ENCODE data around the gene SAMD14. TPM values are rescaled to one million over a fixed set of nuclear protein-coding genes. Genes with fewer than 3 reads are reported as not detected.

The SAMD14 gene
- total and polyA plus RNA-seq, 2 donors (not counting 1 experiment from before 2014, with no cell fraction given): 2.1 to 3.8 TPM

- H4K20me1 ChIP-seq (ENCODE audit: control insufficient read depth, extremely low read depth, insufficient read depth, low read length): no peaks in the 10 kb centered on the region
- H2AFZ ChIP-seq (ENCODE audit: low read length): no peak overlapping the region
- peaks cover 30% of the 10 kb centered on the region for H3K4me1 ChIP-seq (ENCODE audit: control insufficient read depth, extremely low read depth, insufficient read depth, low read length)
- H3K27me3 ChIP-seq (ENCODE audit: control insufficient read depth, insufficient read depth, low read length): no peaks in the 10 kb centered on the region
- no peak overlapping the region for H3K4me2 ChIP-seq (ENCODE audit: extremely low read depth, insufficient read depth, low read length)
- H3K36me3 ChIP-seq (ENCODE audit: control insufficient read depth, insufficient read depth, low read length): peaks cover 4% of the 10 kb centered on the region
- H3K9ac ChIP-seq (ENCODE audit: insufficient read depth, low read length): no peak overlapping the region
- H3K79me2 ChIP-seq (ENCODE audit: control insufficient read depth, insufficient read depth, low read length): no peaks in the 10 kb centered on the region
- H3K9me3 ChIP-seq (ENCODE audit: control insufficient read depth, insufficient read depth, low read depth, low read length): no peaks in the 10 kb centered on the region
- TF ChIP-seq EZH2 (IDR thresholded peaks at IDR 0.05; ENCODE audit: low read length, missing control alignments) (no peak), CTCF (conservative IDR thresholded peaks at IDR 0.05 in 1 of 2, IDR thresholded peaks at IDR 0.05 in 1 of 2; ENCODE audit: low read depth in 1 of 2, low read length in 2 of 2) (no peak)
- H3K27ac ChIP-seq (ENCODE audit: insufficient read depth, low read length): peak overlapping the region; percentile 92
- DNase-seq (ENCODE audit: low read depth in 2 of 2): peak in 1 of 2 donors; percentile 33
- H3K4me3 ChIP-seq (replicated peaks in 1 of 4; ENCODE audit: control extremely low read depth in 1 of 4, insufficient read depth in 1 of 4, low read depth in 3 of 4, low read length in 4 of 4): no peak overlapping the region
Observed at GRCh38 chr17:50176559-50177357, 46.8 kb upstream of the SAMD14 start.

GRCh38 chr17:50175035-50175807, 45.3 kb upstream of the SAMD14 start:
- TF ChIP-seq EZH2 (IDR thresholded peaks at IDR 0.05; ENCODE audit: low read length, missing control alignments) (no peak), CTCF (conservative IDR thresholded peaks at IDR 0.05 in 1 of 2, IDR thresholded peaks at IDR 0.05 in 1 of 2; ENCODE audit: low read depth in 1 of 2, low read length in 2 of 2) (no peak)
- H4K20me1 ChIP-seq (ENCODE audit: control insufficient read depth, extremely low read depth, insufficient read depth, low read length): no peaks in the 10 kb centered on the region
- H3K9ac ChIP-seq (ENCODE audit: insufficient read depth, low read length): no peak overlapping the region
- peak in 1 of 2 donors; percentile 40 for DNase-seq (ENCODE audit: low read depth in 2 of 2)
- H3K9me3 ChIP-seq (ENCODE audit: control insufficient read depth, insufficient read depth, low read depth, low read length): no peaks in the 10 kb centered on the region
- H3K4me2 ChIP-seq (ENCODE audit: extremely low read depth, insufficient read depth, low read length): no peak overlapping the region
- no peaks in the 10 kb centered on the region for H3K27me3 ChIP-seq (ENCODE audit: control insufficient read depth, insufficient read depth, low read length)
- H3K27ac ChIP-seq (ENCODE audit: insufficient read depth, low read length): no peak overlapping the region
- peaks cover 2% of the 10 kb centered on the region for H3K36me3 ChIP-seq (ENCODE audit: control insufficient read depth, insufficient read depth, low read length)
- H3K79me2 ChIP-seq (ENCODE audit: control insufficient read depth, insufficient read depth, low read length): no peaks in the 10 kb centered on the region
- no peak overlapping the region for H2AFZ ChIP-seq (ENCODE audit: low read length)
- H3K4me1 ChIP-seq (ENCODE audit: control insufficient read depth, extremely low read depth, insufficient read depth, low read length): peaks cover 30% of the 10 kb centered on the region
- H3K4me3 ChIP-seq (replicated peaks in 1 of 4; ENCODE audit: control extremely low read depth in 1 of 4, insufficient read depth in 1 of 4, low read depth in 3 of 4, low read length in 4 of 4): no peak overlapping the region

- Histone ChIP-seq H3K9ac (ENCODE audit: insufficient read depth, low read length) (no peak overlapping the region), H3K4me2 (ENCODE audit: extremely low read depth, insufficient read depth, low read length) (no peak overlapping the region), H3K79me2 (ENCODE audit: control insufficient read depth, insufficient read depth, low read length) (no peaks in the 10 kb centered on the region), H3K27me3 (ENCODE audit: control insufficient read depth, insufficient read depth, low read length) (no peaks in the 10 kb centered on the region), H3K4me1 (ENCODE audit: control insufficient read depth, extremely low read depth, insufficient read depth, low read length) (peaks cover 32% of the 10 kb centered on the region), H3K36me3 (ENCODE audit: control insufficient read depth, insufficient read depth, low read length) (peaks cover 2% of the 10 kb centered on the region), H3K27ac (ENCODE audit: insufficient read depth, low read length) (peak overlapping the region; percentile 96), H2AFZ (ENCODE audit: low read length) (no peak overlapping the region), H3K4me3 (replicated peaks in 1 of 4; ENCODE audit: control extremely low read depth in 1 of 4, insufficient read depth in 1 of 4, low read depth in 3 of 4, low read length in 4 of 4) (no peak overlapping the region), H4K20me1 (ENCODE audit: control insufficient read depth, extremely low read depth, insufficient read depth, low read length) (no peaks in the 10 kb centered on the region), H3K9me3 (ENCODE audit: control insufficient read depth, insufficient read depth, low read depth, low read length) (no peaks in the 10 kb centered on the region)
- TF ChIP-seq EZH2 (IDR thresholded peaks at IDR 0.05; ENCODE audit: low read length, missing control alignments): no peak
- TF ChIP-seq CTCF (conservative IDR thresholded peaks at IDR 0.05 in 1 of 2, IDR thresholded peaks at IDR 0.05 in 1 of 2; ENCODE audit: low read depth in 1 of 2, low read length in 2 of 2): no peak
- no peak for DNase-seq (ENCODE audit: low read depth in 2 of 2)
Observed at GRCh38 chr17:50174444-50174843, 44.5 kb upstream of the SAMD14 start.
